Limb (tissue), 2 donors: ENCODE data around the gene PGPEP1.
"Not testable (repeated sequence)": the region's sequence is repeated elsewhere in the genome, so short reads cannot be mapped to it uniquely, and the experiment has no call there.

Experiments
- DNase-seq, 2 donors: peaks; one replicate each; pipeline ENCODE4 v3.0.0-alpha.2; 2016; ENCODE audit errors: extremely low spot score in 2 of 2

The PGPEP1 gene

GRCh38 chr19:18363787-18364186 is 23.4 kb downstream of the PGPEP1 start:
- DNase-seq, result no peak

- not testable (repeated sequence) for DNase-seq
Measured at GRCh38 chr19:18364277-18364825, 24.0 kb downstream of the PGPEP1 start.

- DNase-seq, result peak; percentile 82 to 84
Measured at GRCh38 chr19:18364826-18365528, 24.6 kb downstream of the PGPEP1 start.

GRCh38 chr19:18366021-18366435 is 25.6 kb downstream of the PGPEP1 start:
- DNase-seq, result no peak

- no peak for DNase-seq
Measured at GRCh38 chr19:18368504-18369222, 28.3 kb downstream of the PGPEP1 start.

GRCh38 chr19:18373407-18373891 is 33.1 kb downstream of the PGPEP1 start:
- DNase-seq, result no peak

- DNase-seq, result peak; percentile 50 to 79
Measured at GRCh38 chr19:18373892-18374629, 33.7 kb downstream of the PGPEP1 start.

GRCh38 chr19:18377026-18377425 is 36.6 kb downstream of the PGPEP1 start:
- DNase-seq, result no peak

GRCh38 chr19:18379803-18380747 is 39.7 kb downstream of the PGPEP1 start:
- DNase-seq, result peak; percentile 55 to 73

- no peak for DNase-seq
Measured at GRCh38 chr19:18380843-18381242, 40.4 kb downstream of the PGPEP1 start.

- DNase-seq, result not testable (repeated sequence)
Measured at GRCh38 chr19:18383622-18384021, 43.2 kb downstream of the PGPEP1 start.

GRCh38 chr19:18384775-18385174 is 44.4 kb downstream of the PGPEP1 start:
- no peak for DNase-seq

- DNase-seq, result no peak
Measured at GRCh38 chr19:18385359-18385674, 44.9 kb downstream of the PGPEP1 start.

- DNase-seq, result peak in 1 of 2 donors; percentile 55
Measured at GRCh38 chr19:18385675-18386542, 45.5 kb downstream of the PGPEP1 start, which contains the start of gene GDF15. Gene GDF15 (plus strand): TSS chr19:18386158. CDS start chr19:18386190, 32 bp downstream.

- DNase-seq, result no peak
Measured at GRCh38 chr19:18386543-18387271, 46.3 kb downstream of the PGPEP1 start.

- peak; percentile 52 to 90 for DNase-seq
Measured at GRCh38 chr19:18388100-18388959, 47.9 kb downstream of the PGPEP1 start.

GRCh38 chr19:18388960-18389725 is 48.7 kb downstream of the PGPEP1 start:
- DNase-seq, result no peak
